Measurements from ENCODE around the gene SERINC2.
A peak's percentile ranks its signal among the peaks of the same experiment; 100 is the strongest.

- peak in 1 of 2 donors; percentile 42 for TF ChIP-seq CTCF (conservative IDR thresholded peaks at IDR 0.05 in 1 of 2, IDR thresholded peaks at IDR 0.05 in 1 of 2; ENCODE audit: low read depth in 1 of 2, low read length in 2 of 2)
- no peak for TF ChIP-seq EZH2 (IDR thresholded peaks at IDR 0.05; ENCODE audit: low read length, missing control alignments)
Measured at GRCh38 chr1:31460027-31460426, 47.0 kb downstream of the SERINC2 start.
